Panc1 (cell line): Measurements from ENCODE around the gene KAT2A.

ENCODE experiments used
- POLR2AphosphoS5 ChIP-seq: IDR thresholded peaks from 2 replicates; pipeline ENCODE4 v1.6.1; 2012; ENCODE audit warnings: mild to moderate bottlenecking, low read depth, low read length, moderate library complexity
- TF ChIP-seq, protein P1 (sequence below): fragments of 450-650 bp; IDR thresholded peaks from 2 replicates; pipeline ENCODE4 v1.5.1; 2017; ENCODE audit warnings: mild to moderate bottlenecking

DNA sequence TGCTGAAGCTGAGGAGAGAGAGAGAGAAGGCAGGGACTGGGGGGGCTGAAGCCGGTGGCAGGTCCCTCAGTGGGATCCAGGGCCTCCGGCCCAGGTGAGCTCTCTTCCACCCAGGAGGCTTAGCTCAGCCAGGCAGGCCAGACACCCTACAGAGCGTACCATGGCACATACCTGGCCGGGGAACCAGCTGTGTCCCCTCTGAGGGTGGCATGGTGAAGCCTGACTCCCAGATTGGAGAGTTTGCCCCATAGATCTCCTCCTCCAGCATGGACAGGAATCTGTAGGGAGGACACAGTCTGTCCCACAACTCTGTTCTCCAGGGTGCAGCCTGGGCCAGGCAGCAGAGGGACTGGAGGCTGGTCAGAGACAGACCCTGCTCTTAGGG lies 3.0 kb downstream of the KAT2A start:
- TF ChIP-seq, protein P1, sequence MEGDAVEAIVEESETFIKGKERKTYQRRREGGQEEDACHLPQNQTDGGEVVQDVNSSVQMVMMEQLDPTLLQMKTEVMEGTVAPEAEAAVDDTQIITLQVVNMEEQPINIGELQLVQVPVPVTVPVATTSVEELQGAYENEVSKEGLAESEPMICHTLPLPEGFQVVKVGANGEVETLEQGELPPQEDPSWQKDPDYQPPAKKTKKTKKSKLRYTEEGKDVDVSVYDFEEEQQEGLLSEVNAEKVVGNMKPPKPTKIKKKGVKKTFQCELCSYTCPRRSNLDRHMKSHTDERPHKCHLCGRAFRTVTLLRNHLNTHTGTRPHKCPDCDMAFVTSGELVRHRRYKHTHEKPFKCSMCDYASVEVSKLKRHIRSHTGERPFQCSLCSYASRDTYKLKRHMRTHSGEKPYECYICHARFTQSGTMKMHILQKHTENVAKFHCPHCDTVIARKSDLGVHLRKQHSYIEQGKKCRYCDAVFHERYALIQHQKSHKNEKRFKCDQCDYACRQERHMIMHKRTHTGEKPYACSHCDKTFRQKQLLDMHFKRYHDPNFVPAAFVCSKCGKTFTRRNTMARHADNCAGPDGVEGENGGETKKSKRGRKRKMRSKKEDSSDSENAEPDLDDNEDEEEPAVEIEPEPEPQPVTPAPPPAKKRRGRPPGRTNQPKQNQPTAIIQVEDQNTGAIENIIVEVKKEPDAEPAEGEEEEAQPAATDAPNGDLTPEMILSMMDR, result no peak
- no peak for TF ChIP-seq POLR2AphosphoS5
